Measurements from ENCODE around the gene ATOX1.
"Not testable (repeated sequence)": the region's sequence is repeated elsewhere in the genome, so short reads cannot be mapped to it uniquely, and the experiment has no call there.

The ATOX1 gene

DNA sequence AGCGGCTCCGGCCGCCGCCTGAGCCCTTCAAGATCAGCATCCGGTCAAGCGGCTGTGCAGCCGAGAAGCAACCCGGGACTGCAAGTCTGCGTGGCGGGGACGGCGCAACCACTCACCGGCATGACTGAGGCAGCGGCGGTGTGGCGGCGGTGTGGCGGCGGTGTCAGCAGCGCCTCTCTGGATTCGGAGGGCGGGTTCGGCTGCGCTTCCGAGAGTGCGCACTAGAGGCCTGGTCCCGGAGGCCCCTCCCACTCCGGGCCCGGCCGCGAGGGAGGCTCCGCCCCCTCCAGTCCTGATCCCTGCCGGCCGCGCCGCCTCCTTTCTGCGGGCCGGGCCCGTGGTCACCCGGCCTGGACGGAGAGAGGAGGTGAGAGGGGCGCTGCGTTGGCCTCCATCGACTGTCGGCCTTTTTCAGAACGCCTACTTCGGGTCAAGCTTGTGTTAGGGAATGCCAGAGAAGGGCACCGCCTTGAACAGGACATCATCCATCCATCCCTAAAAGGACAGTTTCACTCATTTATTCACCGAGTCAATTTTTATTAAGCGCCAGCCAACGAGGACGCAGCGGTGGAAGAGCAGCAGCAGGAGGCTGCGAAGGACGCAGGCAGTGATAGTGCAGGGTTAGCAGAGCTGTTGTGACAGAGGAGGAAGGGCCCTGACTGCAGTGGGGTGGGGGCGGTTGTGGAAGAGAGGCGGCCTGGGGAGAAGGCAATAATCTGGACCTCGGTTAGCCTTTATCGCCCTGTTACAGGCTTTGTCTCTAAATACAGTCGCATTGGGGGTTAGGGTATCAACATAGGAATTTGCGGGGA lies at the start of gene ATOX1:
TSS of gene ATOX1 (minus strand) at position 202 of the 812 bp plus-strand sequence. CDS start at position 122, 80 bp downstream.
- peak; percentile 82 to 86 for DNase-seq (ENCODE audit: low read depth in 2 of 2)

DNA sequence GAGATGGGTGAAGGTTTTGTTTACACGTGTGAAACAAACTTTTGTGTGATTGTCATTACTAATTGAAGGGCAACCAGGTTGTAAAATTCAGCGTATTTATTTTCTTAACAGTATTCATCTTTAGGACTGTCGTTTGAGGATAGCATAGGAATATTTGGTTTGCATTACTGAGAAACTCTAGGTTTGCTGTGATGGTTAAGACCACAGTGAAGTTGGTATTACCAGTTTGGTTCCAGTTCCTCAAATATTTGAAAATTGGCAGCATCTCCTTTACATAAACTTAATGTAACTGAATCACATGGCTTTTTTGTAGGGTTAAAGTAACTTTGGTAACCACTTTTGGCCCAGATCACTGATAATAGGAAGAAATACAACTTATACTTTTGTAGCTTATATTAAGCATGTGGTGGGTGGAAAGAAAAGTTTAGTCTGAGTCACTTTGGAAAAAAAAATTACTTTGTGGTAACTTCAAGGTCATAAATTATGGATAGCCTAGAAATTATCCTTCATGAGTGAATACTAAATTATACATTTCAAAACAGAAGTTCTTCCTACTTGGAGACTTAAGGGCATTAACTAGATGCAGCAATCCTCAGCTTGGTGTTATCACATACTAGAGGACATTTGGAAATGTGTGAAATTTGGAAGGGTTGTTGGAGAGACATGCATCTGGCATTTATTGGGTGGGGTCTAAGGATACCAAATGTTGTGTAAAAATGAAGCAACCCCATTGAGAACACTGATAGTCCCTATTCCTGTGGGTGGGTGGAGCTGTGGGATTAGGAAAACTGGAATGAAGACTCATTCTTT lies 47.2 kb upstream of the ATOX1 start:
- DNase-seq (ENCODE audit: low read depth in 2 of 2), result no peak

DNA sequence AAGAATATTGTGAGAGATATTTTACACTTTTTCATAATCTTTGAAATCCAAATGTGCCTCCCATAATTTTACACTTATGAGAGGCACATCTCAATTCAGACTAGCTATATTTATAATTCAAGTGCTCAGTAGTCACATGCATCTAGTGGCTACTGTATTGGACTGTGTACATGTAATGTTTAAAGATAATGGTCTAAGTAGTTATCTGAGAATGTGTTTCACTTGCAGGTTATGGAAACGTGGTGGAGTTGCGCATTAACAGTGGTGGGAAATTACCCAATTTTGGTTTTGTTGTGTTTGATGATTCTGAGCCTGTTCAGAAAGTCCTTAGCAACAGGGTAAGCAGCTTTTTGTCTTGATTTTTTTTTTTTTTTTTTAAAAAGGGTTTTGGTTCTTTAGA lies 42.1 kb upstream of the ATOX1 start:
- no peak for DNase-seq (ENCODE audit: low read depth in 2 of 2)

GRCh38 chr5:151799407-151799806 lies 41.0 kb upstream of the ATOX1 start:
- peak in 1 of 2 experiments; percentile 6 for DNase-seq (ENCODE audit: low read depth in 2 of 2)

- DNase-seq (ENCODE audit: low read depth in 2 of 2), result no peak
These were observed 40.2 kb upstream of the ATOX1 start for GRCh38 chr5:151798674-151799073.

DNA sequence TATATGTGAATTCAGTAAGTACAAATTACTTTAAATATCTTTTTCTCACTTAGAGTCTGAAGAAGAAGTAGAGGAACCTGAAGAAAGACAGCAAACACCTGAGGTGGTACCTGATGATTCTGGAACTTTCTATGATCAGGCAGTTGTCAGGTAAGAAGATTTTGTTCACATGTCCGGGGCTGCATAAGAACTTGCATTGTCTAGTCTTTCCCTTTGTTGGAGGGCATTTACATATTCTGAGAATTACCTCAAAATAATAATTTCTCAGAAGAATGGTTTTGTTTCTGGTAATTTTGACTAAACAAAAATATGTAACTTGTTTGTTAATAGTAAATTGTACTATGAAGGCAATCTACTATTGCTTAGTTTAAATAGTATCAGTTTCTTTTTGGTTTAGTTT lies 37.0 kb upstream of the ATOX1 start:
- no peak for DNase-seq (ENCODE audit: low read depth in 2 of 2)

- no peak for DNase-seq (ENCODE audit: low read depth in 2 of 2)
These were observed 34.9 kb upstream of the ATOX1 start for GRCh38 chr5:151793358-151793757.

GRCh38 chr5:151787817-151788216 lies 29.4 kb upstream of the ATOX1 start:
- no peak for DNase-seq (ENCODE audit: low read depth in 2 of 2)

DNA sequence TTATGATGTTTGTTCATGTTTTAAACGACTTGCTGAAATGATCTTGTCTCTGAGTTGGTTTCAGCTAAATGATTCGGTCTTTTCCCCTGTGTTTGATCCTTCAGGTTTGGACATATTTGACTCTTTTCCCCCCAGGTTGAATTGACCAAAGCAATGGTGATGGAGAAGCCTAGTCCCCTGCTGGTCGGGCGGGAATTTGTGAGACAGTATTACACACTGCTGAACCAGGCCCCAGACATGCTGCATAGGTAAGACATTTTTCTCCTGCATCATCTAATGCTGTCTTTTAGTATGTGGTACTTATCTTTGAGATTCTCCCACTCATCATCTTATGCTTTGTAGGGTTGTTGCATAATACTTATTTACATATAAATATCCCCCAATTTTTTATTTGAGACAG lies 28.0 kb upstream of the ATOX1 start:
- no peak for DNase-seq (ENCODE audit: low read depth in 2 of 2)

- DNase-seq (ENCODE audit: low read depth in 2 of 2), result no peak
These were observed 25.7 kb upstream of the ATOX1 start for GRCh38 chr5:151784141-151784540.

- not testable (repeated sequence) for DNase-seq (ENCODE audit: low read depth in 2 of 2)
These were observed 25.2 kb upstream of the ATOX1 start for GRCh38 chr5:151783664-151784063.

DNA sequence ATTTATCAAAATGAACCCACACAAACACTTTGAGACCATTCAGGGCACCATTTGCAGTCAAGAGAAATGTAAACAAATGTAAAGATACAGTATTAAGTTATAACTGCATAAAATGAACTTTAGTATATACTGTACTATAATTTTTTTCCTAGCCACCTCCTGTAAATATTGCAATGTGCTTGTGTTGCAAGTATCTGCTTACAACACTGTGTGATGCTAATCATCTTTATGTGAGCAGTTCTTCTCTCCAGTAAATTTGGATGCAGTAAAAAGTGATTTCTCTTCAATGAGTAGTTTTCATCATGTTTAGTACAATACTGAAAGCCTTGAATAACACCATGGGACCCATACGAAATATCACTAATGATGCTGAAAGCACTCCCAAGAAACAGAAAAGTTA lies 22.8 kb upstream of the ATOX1 start:
- no peak for DNase-seq (ENCODE audit: low read depth in 2 of 2)

- DNase-seq (ENCODE audit: low read depth in 2 of 2), result no peak
These were observed 21.9 kb upstream of the ATOX1 start for GRCh38 chr5:151780348-151780747.

GRCh38 chr5:151779531-151780125 lies 21.2 kb upstream of the ATOX1 start:
- no peak for DNase-seq (ENCODE audit: low read depth in 2 of 2)

DNA sequence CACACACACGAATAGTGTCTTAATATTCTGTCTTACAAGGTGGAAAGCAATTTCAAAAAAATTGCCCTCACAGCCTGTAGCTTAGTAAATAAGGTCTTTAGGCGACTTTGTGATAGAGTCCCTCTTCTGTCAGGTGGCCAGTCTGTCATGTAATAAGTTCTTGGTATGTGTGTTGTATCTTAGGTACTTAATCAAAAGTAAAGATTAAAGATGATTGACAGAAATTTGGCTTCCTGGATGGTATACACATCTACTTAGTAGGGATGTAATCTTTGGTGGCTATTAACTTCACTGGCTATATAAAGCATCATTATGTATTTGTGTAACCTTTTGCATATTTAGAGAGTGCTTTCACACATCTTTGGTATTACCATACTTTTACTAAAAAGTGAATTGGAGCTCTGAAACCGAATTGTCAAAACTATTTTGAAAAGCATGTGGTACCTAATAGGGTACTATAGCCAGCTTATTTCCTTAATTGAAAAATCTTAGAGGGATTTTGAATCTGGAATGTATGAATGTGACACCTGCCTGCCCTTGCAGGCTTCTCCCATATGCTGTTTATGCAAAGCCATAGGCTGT lies 16.7 kb upstream of the ATOX1 start:
- DNase-seq (ENCODE audit: low read depth in 2 of 2), result no peak

- no peak for DNase-seq (ENCODE audit: low read depth in 2 of 2)
These were observed 15.5 kb upstream of the ATOX1 start for GRCh38 chr5:151773951-151774350.

- DNase-seq (ENCODE audit: low read depth in 2 of 2), result no peak
These were observed 14.6 kb upstream of the ATOX1 start for GRCh38 chr5:151772846-151773561.

- DNase-seq (ENCODE audit: low read depth in 2 of 2), result peak; percentile 14 to 34
These were observed 13.8 kb upstream of the ATOX1 start for GRCh38 chr5:151772029-151772845.

DNA sequence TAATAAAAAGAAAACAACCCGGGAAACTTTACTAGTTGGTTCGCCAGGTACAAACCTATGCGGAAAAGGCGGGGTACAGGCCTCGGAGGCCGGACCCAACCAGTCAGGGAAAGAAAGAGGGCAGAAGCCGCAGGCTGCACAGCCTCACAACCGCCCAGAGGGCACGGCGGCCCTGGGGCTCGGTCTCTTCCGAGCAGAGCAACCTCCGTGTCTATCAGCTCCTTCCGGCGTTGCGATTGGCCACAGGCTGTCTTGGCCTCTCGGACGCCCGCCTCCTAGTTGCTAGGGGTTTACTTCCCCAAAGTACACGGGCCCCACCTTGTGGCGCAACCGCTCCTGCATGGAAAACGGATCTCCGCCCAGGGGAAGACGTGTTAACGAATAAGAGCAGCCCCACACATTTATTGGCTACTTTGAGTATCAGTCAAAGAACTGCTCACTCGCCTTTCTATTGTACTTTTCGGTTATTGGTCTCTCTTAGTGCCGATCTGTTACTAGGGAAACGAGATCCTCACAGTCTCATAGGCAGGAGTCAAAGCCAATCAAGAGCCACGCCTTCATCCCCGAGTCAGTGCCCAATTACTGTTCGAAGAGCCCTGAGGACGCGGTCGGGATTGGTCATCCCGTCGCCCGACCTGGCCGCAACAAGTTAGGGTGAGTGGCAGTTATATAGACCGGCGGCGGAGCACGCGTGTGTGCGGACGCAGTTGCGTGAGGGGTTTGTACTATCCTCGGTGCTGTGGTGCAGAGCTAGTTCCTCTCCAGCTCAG lies 13.0 kb upstream of the ATOX1 start, which contains the start of gene G3BP1:
TSS of gene G3BP1 (plus strand) at position 696 of the 770 bp plus-strand sequence. CDS start 14,667 bp downstream, outside the sequence.
- peak; percentile 98 for DNase-seq (ENCODE audit: low read depth in 2 of 2)

Data from stimulated activated CD4-positive, alpha-beta T cell treated with anti-CD3 and anti-CD28 coated beads, Interleukin-12 subunit alpha, Interleukin-12 subunit beta, amount 100 ng/mL, for 24 hours (primary cell).